RPMI7951 (cell line): ENCODE measurements around the gene MAGEA11. TPM values are rescaled to one million over a fixed set of nuclear protein-coding genes. Genes with fewer than 3 reads are reported as not detected.
"Not testable (repeated sequence)": the region's sequence is repeated elsewhere in the genome, so short reads cannot be mapped to it uniquely, and the experiment has no call there.

Experiments
- DNase-seq: peaks from one replicate; pipeline ENCODE4 v3.0.0-alpha.2; 2012; ENCODE audit warnings: low read depth
- total RNA-seq: library from RNA; depleted of rRNA; stranded (reverse); fragments of >200 nt; shearing (Covaris generic); gene quantifications from 2 replicates; pipeline ENCODE4 v1.2.3, GENCODE V29; 2014; rRNA removed

The MAGEA11 gene
- total RNA-seq, 1 experiment from 2014 or later = 23.4 TPM

- no peak for DNase-seq
Measured at GRCh38 chrX:149718757-149719156, 6.9 kb downstream of the MAGEA11 start.

- no peak for DNase-seq
Measured at GRCh38 chrX:149720021-149720689, 8.3 kb downstream of the MAGEA11 start.

- DNase-seq = not testable (repeated sequence)
Measured at GRCh38 chrX:149721241-149721640, 9.4 kb downstream of the MAGEA11 start.

- DNase-seq = no peak
Measured at GRCh38 chrX:149721778-149722177, 9.9 kb downstream of the MAGEA11 start.

- DNase-seq = not testable (repeated sequence)
Measured at GRCh38 chrX:149723583-149724118, 11.8 kb downstream of the MAGEA11 start.

GRCh38 chrX:149727308-149727707 is 15.4 kb downstream of the MAGEA11 start:
- DNase-seq = not testable (repeated sequence)

- not testable (repeated sequence) for DNase-seq
Measured at GRCh38 chrX:149742269-149742668, 30.4 kb downstream of the MAGEA11 start.

GRCh38 chrX:149746390-149747007 is 34.6 kb downstream of the MAGEA11 start:
- not testable (repeated sequence) for DNase-seq

GRCh38 chrX:149757206-149758067 is 45.6 kb downstream of the MAGEA11 start:
- DNase-seq = no peak

- DNase-seq = no peak
Measured at GRCh38 chrX:149758068-149758714, 46.3 kb downstream of the MAGEA11 start.

GRCh38 chrX:149758715-149759078 is 46.8 kb downstream of the MAGEA11 start:
- DNase-seq = not testable (repeated sequence)

GRCh38 chrX:149759824-149760223 is 48.0 kb downstream of the MAGEA11 start:
- no peak for DNase-seq

GRCh38 chrX:149760965-149761364 is 49.1 kb downstream of the MAGEA11 start:
- DNase-seq = no peak

- DNase-seq = not testable (repeated sequence)
Measured at GRCh38 chrX:149761858-149762674, 50.2 kb downstream of the MAGEA11 start.

GRCh38 chrX:149762696-149763614 is 51.1 kb downstream of the MAGEA11 start:
- no peak for DNase-seq

Other genes starting within 250 kb of the MAGEA11 start
- gene IDS, start 206.8 kb upstream of the MAGEA11 start, total RNA-seq = 37.1 and 38.1 TPM in 2 replicates
- gene EOLA1, start 171.0 kb upstream of the MAGEA11 start, total RNA-seq = 11.3 and 13.5 TPM in 2 replicates
- gene HSFX3, start 162.1 kb upstream of the MAGEA11 start, total RNA-seq = not detected in 2 replicates
- gene MAGEA9B, start 124.6 kb upstream of the MAGEA11 start, total RNA-seq = not detected in 2 replicates
- 0.29 and 0.96 TPM in 2 replicates for gene HSFX2, start 116.7 kb upstream of the MAGEA11 start, total RNA-seq
- 10.7 and 12.7 TPM in 2 replicates for gene TMEM185A, start 80.3 kb upstream of the MAGEA11 start, total RNA-seq
- 0.20 and 0.36 TPM in 2 replicates for gene HSFX1, start 62.0 kb downstream of the MAGEA11 start, total RNA-seq
- gene MAGEA9, start 69.9 kb downstream of the MAGEA11 start, total RNA-seq = not detected in 2 replicates
- 1.1 and 1.4 TPM in 2 replicates for gene MAGEA8, start 169.1 kb downstream of the MAGEA11 start, total RNA-seq
- not detected in 2 replicates for gene HSFX4, start 217.5 kb downstream of the MAGEA11 start, total RNA-seq
- gene EOLA2, start 226.4 kb downstream of the MAGEA11 start, total RNA-seq = 19.2 and 25.0 TPM in 2 replicates